ENCODE data around the gene NSD1.
"Not testable (repeated sequence)": the region's sequence is repeated elsewhere in the genome, so short reads cannot be mapped to it uniquely, and the experiment has no call there.

Gene NSD1

GRCh38 chr5:177128551-177128981, 5.0 kb upstream of the NSD1 start:
- DNase-seq, result no peak

GRCh38 chr5:177130211-177131018, 3.2 kb upstream of the NSD1 start:
- DNase-seq, result no peak

GRCh38 chr5:177131019-177131320, 2.6 kb upstream of the NSD1 start:
- no peak for DNase-seq

GRCh38 chr5:177131352-177132135, 2.0 kb upstream of the NSD1 start:
- no peak for DNase-seq

GRCh38 chr5:177132136-177133095, 1.2 kb upstream of the NSD1 start:
- DNase-seq, result peak; percentile 43

GRCh38 chr5:177133853-177134696, 502 bp downstream of the NSD1 start:
- DNase-seq, result peak; percentile 39

GRCh38 chr5:177134697-177135225, 1.2 kb downstream of the NSD1 start:
- no peak for DNase-seq

GRCh38 chr5:177140312-177140711, 6.7 kb downstream of the NSD1 start:
- no peak for DNase-seq

- DNase-seq, result no peak
These were observed 7.9 kb downstream of the NSD1 start for GRCh38 chr5:177141496-177141895.

GRCh38 chr5:177142098-177142611, 8.6 kb downstream of the NSD1 start:
- DNase-seq, result no peak

- no peak for DNase-seq
These were observed 9.2 kb downstream of the NSD1 start for GRCh38 chr5:177142778-177143177.

- DNase-seq, result no peak
These were observed 13.5 kb downstream of the NSD1 start for GRCh38 chr5:177146891-177147638.

GRCh38 chr5:177150061-177150460, 16.5 kb downstream of the NSD1 start:
- DNase-seq, result not testable (repeated sequence)

GRCh38 chr5:177154003-177154643, 20.6 kb downstream of the NSD1 start:
- DNase-seq, result no peak

- DNase-seq, result no peak
These were observed 28.8 kb downstream of the NSD1 start for GRCh38 chr5:177162379-177162778.

- DNase-seq, result no peak
These were observed 29.9 kb downstream of the NSD1 start for GRCh38 chr5:177163500-177163899.

- DNase-seq, result no peak
These were observed 35.7 kb downstream of the NSD1 start for GRCh38 chr5:177169271-177169670.

GRCh38 chr5:177171961-177172360, 38.4 kb downstream of the NSD1 start:
- no peak for DNase-seq

GRCh38 chr5:177175336-177175735, 41.8 kb downstream of the NSD1 start:
- no peak for DNase-seq

GRCh38 chr5:177176175-177176711, 42.7 kb downstream of the NSD1 start:
- no peak for DNase-seq

Measured in stimulated activated CD4-positive, alpha-beta T cell treated with anti-CD3 and anti-CD28 coated beads, Interleukin-4, amount 100 ng/mL, for 24 hours (primary cell).